HUES64 (cell line): ENCODE measurements around the gene FOXP4.

Experiments used
- H3K27ac ChIP-seq: 2 replicates; pipeline ENCODE4 v1.7.0; 2013; ENCODE audit warnings: low read depth, low read length, inconsistent platforms
- H3K27me3 ChIP-seq: 2 replicates; pipeline ENCODE4 v1.6.1; 2013; ENCODE audit warnings: mild to moderate bottlenecking, low read length; ENCODE audit not compliant: insufficient read depth
- H3K36me3 ChIP-seq: 2 replicates; pipeline ENCODE4 v1.6.1; 2013; ENCODE audit warnings: mild to moderate bottlenecking, low read length; ENCODE audit not compliant: insufficient read depth
- H3K4me1 ChIP-seq: 2 replicates; pipeline ENCODE4 v1.6.1; 2013; ENCODE audit warnings: mild to moderate bottlenecking, low read length, moderate library complexity; ENCODE audit not compliant: insufficient read depth
- H3K4me3 ChIP-seq: 2 replicates; pipeline ENCODE4 v1.5.1; 2013; ENCODE audit warnings: mild to moderate bottlenecking, low read length, moderate library complexity
- H3K9ac ChIP-seq: 2 replicates; pipeline ENCODE4 v1.6.1; 2013; ENCODE audit warnings: mild to moderate bottlenecking, low read depth, low read length
- H3K9me3 ChIP-seq: 2 replicates; pipeline ENCODE4 v1.6.1; 2013; ENCODE audit warnings: low read depth, low read length; ENCODE audit not compliant: insufficient read depth
- WGBS: fragments of 150-250, 120-280 bp; methylation state at CpG from one replicate; pipeline ENCODE4 v1.1.7; 2013; ENCODE audit warnings: missing lambda C conversion rate; 5-methylcytosine and 5-hydroxymethylcytosine counted together

Gene FOXP4

GRCh38 chr6:41621802-41622201 lies 75.6 kb downstream of the FOXP4 start:
- H3K27me3 ChIP-seq, result no peaks in the 10 kb centered on the region
- H3K27ac ChIP-seq, result no peak overlapping the region; the same call in 1 of the 2 replicates
- peaks cover 17% of the 10 kb centered on the region; the same call in 1 of the 2 replicates for H3K9me3 ChIP-seq
- peaks cover 7% of the 10 kb centered on the region for H3K4me1 ChIP-seq
- no peaks in the 10 kb centered on the region for H3K36me3 ChIP-seq
- WGBS, result 62% methylated on average over 2 of the region's 2 CpGs
- H3K9ac ChIP-seq, result no peak overlapping the region
- no peak overlapping the region for H3K4me3 ChIP-seq

- H3K27ac ChIP-seq, result peak overlapping the region; percentile 24; the same call in 1 of the 2 replicates
- peaks cover 17% of the 10 kb centered on the region; the same call in 1 of the 2 replicates for H3K9me3 ChIP-seq
- H3K9ac ChIP-seq, result no peak overlapping the region
- H3K27me3 ChIP-seq, result no peaks in the 10 kb centered on the region
- no peaks in the 10 kb centered on the region for H3K36me3 ChIP-seq
- WGBS, result 46% methylated on average over 3 of the region's 3 CpGs
- H3K4me3 ChIP-seq, result no peak overlapping the region
- H3K4me1 ChIP-seq, result peaks cover 7% of the 10 kb centered on the region
Measured at GRCh38 chr6:41622206-41622988, 76.2 kb downstream of the FOXP4 start.

GRCh38 chr6:41623330-41623729 lies 77.1 kb downstream of the FOXP4 start:
- H3K27me3 ChIP-seq, result no peaks in the 10 kb centered on the region
- H3K9me3 ChIP-seq, result peaks cover 17% of the 10 kb centered on the region; the same call in 1 of the 2 replicates
- H3K36me3 ChIP-seq, result no peaks in the 10 kb centered on the region
- no peak overlapping the region for H3K27ac ChIP-seq
- peaks cover 7% of the 10 kb centered on the region for H3K4me1 ChIP-seq
- H3K4me3 ChIP-seq, result no peak overlapping the region
- H3K9ac ChIP-seq, result no peak overlapping the region
- 90% methylated on average over 6 of the region's 6 CpGs for WGBS

- H3K9me3 ChIP-seq, result peaks cover 17% of the 10 kb centered on the region; the same call in 1 of the 2 replicates
- 91% methylated on average over 17 of the region's 18 CpGs for WGBS
- H3K9ac ChIP-seq, result no peak overlapping the region
- peaks cover 7% of the 10 kb centered on the region for H3K4me1 ChIP-seq
- H3K27me3 ChIP-seq, result no peaks in the 10 kb centered on the region
- H3K36me3 ChIP-seq, result no peaks in the 10 kb centered on the region
- H3K4me3 ChIP-seq, result no peak overlapping the region
- no peak overlapping the region for H3K27ac ChIP-seq
Measured at GRCh38 chr6:41624621-41625380, 78.6 kb downstream of the FOXP4 start.

GRCh38 chr6:41625442-41625841 lies 79.3 kb downstream of the FOXP4 start:
- Histone ChIP-seq H3K9ac (no peak overlapping the region), H3K9me3 (peaks cover 13% of the 10 kb centered on the region; the same call in 1 of the 2 replicates)
- WGBS, result 64% methylated on average over 6 of the region's 6 CpGs

DNA sequence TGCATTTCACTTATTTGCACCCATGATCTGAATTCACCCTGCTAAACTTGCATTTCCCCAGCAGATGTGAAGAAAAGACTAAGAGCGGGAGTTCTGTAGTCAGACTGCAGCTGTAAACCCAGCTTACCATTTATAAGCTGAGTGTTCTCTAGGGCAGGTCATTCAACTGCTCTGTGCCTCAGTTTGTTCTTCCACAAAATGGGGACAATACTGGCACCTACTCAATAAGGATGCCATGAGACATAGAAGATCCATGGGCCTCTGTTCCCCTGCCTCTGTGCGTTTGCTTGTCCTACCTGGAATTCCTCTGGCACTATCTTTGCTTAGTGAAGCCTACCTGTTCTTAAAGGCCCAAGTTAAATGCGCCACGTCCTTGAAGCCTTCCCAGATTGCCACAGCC lies 79.8 kb downstream of the FOXP4 start:
- H3K4me1 ChIP-seq, result peaks cover 7% of the 10 kb centered on the region
- no peak overlapping the region for H3K4me3 ChIP-seq
- H3K9me3 ChIP-seq, result peaks cover 8% of the 10 kb centered on the region; the same call in 1 of the 2 replicates
- H3K9ac ChIP-seq, result no peak overlapping the region
- 92% methylated on average over 4 of the region's 4 CpGs for WGBS
- no peaks in the 10 kb centered on the region for H3K27me3 ChIP-seq
- H3K36me3 ChIP-seq, result no peaks in the 10 kb centered on the region
- H3K27ac ChIP-seq, result no peak overlapping the region

More at GRCh38 chr6:41625442-41625841, 79.3 kb downstream of the FOXP4 start:
- Histone ChIP-seq H3K4me3 (no peak overlapping the region), H3K4me1 (peaks cover 7% of the 10 kb centered on the region), H3K27me3 (no peaks in the 10 kb centered on the region), H3K36me3 (no peaks in the 10 kb centered on the region), H3K27ac (no peak overlapping the region)

DNA sequence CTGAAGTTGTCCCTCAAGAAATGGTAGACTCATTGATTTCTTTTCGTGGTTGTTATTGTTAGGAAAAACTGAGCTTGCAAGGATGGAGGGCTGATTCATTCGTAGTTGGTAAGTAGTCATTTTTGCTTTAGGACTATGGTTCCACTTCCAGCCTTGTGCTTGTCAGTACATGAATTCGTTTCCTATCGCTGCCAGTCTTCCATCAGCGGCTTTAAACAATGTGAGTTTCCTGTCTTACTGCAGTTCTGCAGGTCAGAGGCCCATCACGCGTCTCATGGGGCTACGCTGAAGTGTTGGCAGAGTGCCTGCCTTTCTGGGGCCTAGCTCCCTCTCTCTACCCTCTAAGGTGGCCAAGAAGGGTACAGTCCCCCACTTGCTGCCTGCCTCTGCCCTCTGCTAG lies 80.7 kb downstream of the FOXP4 start:
- Histone ChIP-seq H3K4me3 (no peak overlapping the region), H3K9me3 (0 out of 2 replicates have a peak, but pooled peaks cover 1% of the 10 kb centered on the region), H3K27me3 (no peaks in the 10 kb centered on the region), H3K9ac (no peak overlapping the region), H3K27ac (no peak overlapping the region), H3K36me3 (no peaks in the 10 kb centered on the region), H3K4me1 (peaks cover 3% of the 10 kb centered on the region)
- 93% methylated on average over 8 of the region's 8 CpGs for WGBS

DNA sequence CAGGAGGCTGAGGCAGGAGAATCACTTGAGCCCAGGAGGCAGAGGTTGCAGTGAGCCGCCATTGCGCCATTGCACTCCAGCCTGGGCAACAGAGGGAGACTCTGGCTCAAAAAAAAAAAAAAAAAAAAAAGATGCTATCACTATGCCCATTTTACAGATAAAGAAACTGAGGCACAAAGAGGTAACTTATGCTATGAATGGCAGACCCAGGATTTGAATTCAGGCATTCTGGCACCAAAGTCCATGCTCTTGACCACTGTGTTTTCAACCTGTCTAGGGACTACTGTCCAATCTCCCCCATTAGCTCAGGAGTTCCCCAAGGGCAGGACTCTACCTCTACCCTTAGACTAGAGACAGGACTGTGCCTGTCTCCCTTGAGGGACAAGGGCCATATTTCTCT lies 82.9 kb downstream of the FOXP4 start:
- no peaks in the 10 kb centered on the region for H3K36me3 ChIP-seq
- H3K9ac ChIP-seq, result no peak overlapping the region
- H3K9me3 ChIP-seq, result no peaks in the 10 kb centered on the region
- no peak overlapping the region for H3K4me3 ChIP-seq
- WGBS, result 95% methylated on average over 2 of the region's 2 CpGs
- H3K27me3 ChIP-seq, result peaks cover 7% of the 10 kb centered on the region; the same call in 1 of the 2 replicates
- H3K4me1 ChIP-seq, result no peaks in the 10 kb centered on the region; the same call in 1 of the 2 replicates
- no peak overlapping the region for H3K27ac ChIP-seq

- Histone ChIP-seq H3K4me3 (no peak overlapping the region), H3K27ac (no peak overlapping the region), H3K27me3 (peaks cover 11% of the 10 kb centered on the region), H3K9ac (no peak overlapping the region), H3K4me1 (peaks cover 9% of the 10 kb centered on the region; the same call in 1 of the 2 replicates), H3K9me3 (no peaks in the 10 kb centered on the region), H3K36me3 (no peaks in the 10 kb centered on the region)
- 94% methylated on average over 6 of the region's 6 CpGs for WGBS
Measured at GRCh38 chr6:41630069-41630468, 83.9 kb downstream of the FOXP4 start.

GRCh38 chr6:41630946-41631345 lies 84.8 kb downstream of the FOXP4 start:
- no peaks in the 10 kb centered on the region for H3K9me3 ChIP-seq
- H3K36me3 ChIP-seq, result no peaks in the 10 kb centered on the region
- H3K27ac ChIP-seq, result no peak overlapping the region
- peaks cover 20% of the 10 kb centered on the region for H3K27me3 ChIP-seq
- no peak overlapping the region for H3K9ac ChIP-seq
- peaks cover 12% of the 10 kb centered on the region; the same call in 1 of the 2 replicates for H3K4me1 ChIP-seq
- H3K4me3 ChIP-seq, result no peak overlapping the region
- 86% methylated on average over 8 of the region's 8 CpGs for WGBS

DNA sequence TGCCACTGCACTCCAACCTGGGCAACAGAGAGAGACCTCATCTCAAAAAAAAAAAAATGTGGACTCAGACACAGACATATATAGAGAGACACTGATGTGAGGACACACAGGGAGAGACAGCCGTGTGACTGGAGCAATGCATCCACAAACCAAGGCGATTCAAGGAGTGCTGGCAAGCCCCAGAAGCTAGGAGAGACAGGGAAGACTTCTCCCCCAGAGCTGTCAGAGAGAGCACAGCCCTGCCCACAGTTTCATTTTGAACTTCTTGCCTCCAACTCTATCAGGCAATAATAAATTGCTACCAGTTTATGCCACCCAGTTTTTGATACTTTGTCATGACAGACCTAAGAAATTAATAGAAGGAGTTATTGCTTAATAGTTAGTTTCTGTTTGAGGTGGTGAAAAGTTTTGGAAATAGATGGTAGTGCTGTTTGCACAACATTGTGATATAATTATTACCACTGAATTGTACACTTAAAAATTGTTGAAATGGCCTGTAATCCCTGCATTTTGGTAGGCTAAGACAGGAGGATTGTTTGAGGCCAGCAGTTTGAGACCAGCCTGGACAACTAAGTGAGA lies 87.0 kb downstream of the FOXP4 start:
- peaks cover 17% of the 10 kb centered on the region for H3K4me1 ChIP-seq
- WGBS, result 86% methylated on average over 2 of the region's 2 CpGs

More for the DNA sequence above, 87.0 kb downstream of the FOXP4 start:
- no peaks in the 10 kb centered on the region for H3K36me3 ChIP-seq
- no peak overlapping the region for H3K4me3 ChIP-seq
- H3K27me3 ChIP-seq, result peaks cover 42% of the 10 kb centered on the region
- no peak overlapping the region for H3K27ac ChIP-seq
- no peaks in the 10 kb centered on the region for H3K9me3 ChIP-seq
- no peak overlapping the region for H3K9ac ChIP-seq
